CD4-positive, alpha-beta T cell treated with Interferon alpha-2 for 1 hour (primary cell): ENCODE data around the gene IRF8.

Experiments
- DNase-seq, 2 donors: peaks; one replicate each; pipeline ENCODE4 v3.0.0-alpha.2; 2020 to 2022

The IRF8 gene

GRCh38 chr16:85915125-85915845, 16.3 kb downstream of the IRF8 start:
- DNase-seq = no peak

GRCh38 chr16:85916141-85916890, 17.4 kb downstream of the IRF8 start:
- DNase-seq = no peak

- DNase-seq = no peak
These were observed 18.1 kb downstream of the IRF8 start for GRCh38 chr16:85917012-85917411.

GRCh38 chr16:85917959-85918358, 19.0 kb downstream of the IRF8 start:
- no peak for DNase-seq

- no peak for DNase-seq
These were observed 19.5 kb downstream of the IRF8 start for GRCh38 chr16:85918436-85918835.

- DNase-seq = no peak
These were observed 20.6 kb downstream of the IRF8 start for GRCh38 chr16:85919271-85920267.

- DNase-seq = no peak
These were observed 22.1 kb downstream of the IRF8 start for GRCh38 chr16:85921026-85921425.

GRCh38 chr16:85923153-85924021, 24.4 kb downstream of the IRF8 start:
- DNase-seq = no peak

- DNase-seq = no peak
These were observed 25.7 kb downstream of the IRF8 start for GRCh38 chr16:85924675-85925074.

GRCh38 chr16:85926370-85926769, 27.4 kb downstream of the IRF8 start:
- no peak for DNase-seq

- DNase-seq = no peak
These were observed 28.4 kb downstream of the IRF8 start for GRCh38 chr16:85927371-85927770.

- DNase-seq = no peak
These were observed 29.0 kb downstream of the IRF8 start for GRCh38 chr16:85927959-85928358.

GRCh38 chr16:85928401-85928820, 29.4 kb downstream of the IRF8 start:
- peak in 1 of 2 donors; percentile 52 for DNase-seq

GRCh38 chr16:85929259-85929721, 30.3 kb downstream of the IRF8 start:
- no peak for DNase-seq

- DNase-seq = no peak
These were observed 31.3 kb downstream of the IRF8 start for GRCh38 chr16:85930301-85930700.

GRCh38 chr16:85931596-85932402, 32.8 kb downstream of the IRF8 start:
- peak in 1 of 2 donors; percentile 52 for DNase-seq

GRCh38 chr16:85934210-85934609, 35.2 kb downstream of the IRF8 start:
- no peak for DNase-seq

GRCh38 chr16:85935391-85935973, 36.5 kb downstream of the IRF8 start:
- no peak for DNase-seq

- peak; percentile 77 to 82 for DNase-seq
These were observed 37.2 kb downstream of the IRF8 start for GRCh38 chr16:85935974-85936760.

GRCh38 chr16:85936816-85937215, 37.9 kb downstream of the IRF8 start:
- DNase-seq = no peak
